AG09309 (cell line): Measurements from ENCODE around the gene ZNF749.
A peak's percentile ranks its signal among the peaks of the same experiment; 100 is the strongest.

Source experiments
- DNase-seq: peaks from one replicate; pipeline ENCODE4 v3.0.0-alpha.2; 2010; ENCODE audit warnings: low read depth
- H3K4me3 ChIP-seq: 2 replicates; pipeline ENCODE4 v1.5.1; 2011; ENCODE audit warnings: mild to moderate bottlenecking, low read depth, low read length, moderate library complexity; ENCODE audit not compliant: control insufficient read depth
- CTCF ChIP-seq: IDR thresholded peaks from 2 replicates; pipeline ENCODE4 v1.5.1; 2011; ENCODE audit warnings: mild to moderate bottlenecking, low read depth, low read length, inconsistent platforms; ENCODE audit not compliant: insufficient read depth, control insufficient read depth; ENCODE audit errors: missing control alignments

ZNF749 gene

GRCh38 chr19:57406516-57407123 is 28.5 kb upstream of the ZNF749 start:
- no peak for DNase-seq
- TF ChIP-seq CTCF = peak; percentile 91
- no peak overlapping the region for H3K4me3 ChIP-seq

DNA sequence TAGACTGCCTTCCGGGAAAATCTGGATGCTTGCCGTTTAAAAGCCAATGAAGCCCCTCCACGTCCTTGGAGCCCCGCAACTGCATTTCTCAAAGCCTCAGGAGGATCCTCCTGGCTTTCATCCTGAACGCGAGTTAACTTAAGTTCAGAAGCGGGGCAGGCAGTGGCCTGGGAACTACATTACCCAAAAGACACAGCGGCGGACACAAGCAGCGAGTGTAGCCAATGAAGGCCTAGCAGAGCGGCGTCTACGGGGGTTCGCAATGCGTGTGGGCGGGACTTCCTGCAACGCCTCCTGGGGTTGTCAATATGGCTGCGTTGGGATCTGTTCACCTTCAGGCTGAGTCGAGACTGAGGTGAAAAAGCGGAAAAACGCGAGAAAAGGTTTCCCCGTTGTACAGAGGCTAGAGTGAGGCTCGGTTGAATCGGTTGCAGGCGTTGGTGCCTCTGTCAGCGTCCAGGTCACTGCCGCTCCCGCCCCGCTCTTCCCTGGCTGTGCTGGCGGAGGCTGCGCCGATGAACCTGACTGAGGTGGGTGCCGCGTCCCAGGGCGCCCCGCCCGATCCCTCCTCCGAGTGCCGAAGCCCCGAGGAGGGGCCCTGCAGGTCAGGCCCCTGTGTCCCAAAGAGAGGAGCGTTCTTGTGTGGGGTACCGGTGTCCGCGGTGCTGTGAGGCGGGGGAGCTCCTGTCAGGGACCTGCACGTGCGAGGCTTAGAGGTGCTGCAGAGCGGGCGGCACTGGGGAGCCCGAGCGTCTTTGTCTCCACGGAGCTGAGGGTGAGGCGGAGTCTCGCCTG is 24.1 kb upstream of the ZNF749 start, which contains the start of gene ZNF17:
ZNF17 (plus strand) TSS at position 285 of the 795 bp plus-strand sequence. CDS start 2,455 bp downstream, outside the sequence.
- TF ChIP-seq CTCF = no peak
- DNase-seq = peak; percentile 70
- peak within 1 kb of the TSS; percentile 80 for H3K4me3 ChIP-seq

DNA sequence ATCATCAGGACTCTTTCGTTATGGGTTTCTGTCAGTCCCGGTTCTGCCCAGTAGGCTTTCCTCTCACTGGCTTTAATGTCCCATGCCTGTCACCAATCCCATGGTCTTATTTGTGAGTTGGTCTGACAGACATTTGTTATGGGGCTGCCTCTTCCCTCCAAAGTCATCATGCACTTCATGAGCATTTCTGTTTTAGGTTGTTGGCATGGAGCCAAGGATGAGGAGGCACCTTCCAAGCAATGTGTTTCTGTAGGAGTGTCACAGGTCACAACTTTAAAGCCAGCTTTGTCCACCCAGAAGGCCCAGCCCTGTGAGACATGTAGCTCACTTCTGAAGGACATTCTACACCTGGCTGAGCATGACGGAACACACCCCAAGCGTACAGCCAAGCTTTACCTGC is 15.7 kb upstream of the ZNF749 start:
- no peak for DNase-seq
- no peak overlapping the region for H3K4me3 ChIP-seq
- TF ChIP-seq CTCF = no peak

GRCh38 chr19:57421037-57421436 is 14.1 kb upstream of the ZNF749 start:
- H3K4me3 ChIP-seq = no peak overlapping the region
- DNase-seq = no peak
- TF ChIP-seq CTCF = no peak

DNA sequence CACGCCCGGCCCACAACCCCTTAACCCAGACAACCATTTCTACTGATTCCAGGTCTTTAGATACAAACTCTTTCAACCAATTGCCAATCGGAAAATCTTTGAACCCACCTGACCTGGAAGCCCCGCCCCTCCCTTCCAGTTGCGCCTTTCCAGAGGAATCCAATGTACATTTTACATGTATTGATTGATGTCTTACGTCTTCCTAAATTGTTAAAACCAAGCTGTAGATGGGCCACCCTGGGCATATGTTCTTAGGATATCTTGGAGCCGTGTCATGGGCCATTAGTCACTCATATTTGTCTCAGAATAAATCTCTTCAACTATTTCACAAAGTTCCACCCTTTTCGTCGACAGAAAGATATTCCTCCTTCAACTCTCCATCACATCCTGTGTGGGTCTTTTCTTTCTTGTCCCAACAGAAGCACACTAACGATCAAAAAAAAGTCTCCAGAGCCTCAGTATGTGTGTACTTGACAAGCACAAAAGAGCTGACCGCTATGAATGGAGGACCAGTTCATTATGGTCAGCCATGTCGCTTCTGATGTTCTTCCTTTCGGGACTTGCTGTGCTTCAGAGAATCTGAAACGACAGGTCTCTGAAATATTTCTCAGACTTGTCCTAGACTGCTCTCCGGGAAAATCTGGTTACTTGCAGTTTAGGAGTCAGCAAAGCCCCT is 601 bp upstream of the ZNF749 start:
- TF ChIP-seq CTCF = no peak
- DNase-seq = no peak
- peak overlapping the region; percentile 93 for H3K4me3 ChIP-seq

DNA sequence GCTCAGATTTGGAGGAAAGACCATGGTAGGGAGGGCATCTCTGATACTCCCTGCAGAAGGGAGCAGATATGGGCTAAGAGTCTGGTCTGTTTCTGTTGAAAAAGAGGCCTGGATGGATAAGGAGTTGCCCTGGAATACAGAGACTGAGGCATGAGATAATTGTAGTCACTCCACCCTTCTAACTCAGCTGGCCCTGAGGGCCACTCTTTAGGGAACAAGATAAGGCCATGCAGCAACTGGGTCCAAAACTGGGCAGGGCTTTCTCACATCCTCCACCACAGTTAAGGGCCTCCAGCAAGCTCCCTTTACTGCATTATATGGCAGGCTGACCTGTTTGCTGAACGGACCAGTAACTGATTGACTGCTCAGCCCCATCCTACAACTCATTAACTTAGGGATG is 1.3 kb downstream of the ZNF749 start:
- TF ChIP-seq CTCF = no peak
- no peak for DNase-seq
- H3K4me3 ChIP-seq = peak overlapping the region; percentile 93
